MM.1S (cell line): ENCODE results near the gene PTPN22.

Source experiments
- DNase-seq: peaks from one replicate; pipeline ENCODE4 v3.0.0-alpha.2; 2015
- H2AFZ ChIP-seq: fragments of 300-600 bp; sonication (generic); 2 replicates; pipeline ENCODE4 v1.6.0; 2016; ENCODE audit warnings: antibody characterized with exemption, low read length
- H3F3A ChIP-seq: fragments of 300-600 bp; sonication (generic); 2 replicates; pipeline ENCODE4 v1.6.1; 2016; ENCODE audit warnings: mild to moderate bottlenecking, antibody characterized with exemption, low read length, moderate library complexity, mixed read lengths; ENCODE audit not compliant: insufficient read depth
- H3K27ac ChIP-seq: fragments of 300-600 bp; sonication (generic); 2 replicates; pipeline ENCODE4 v1.5.1; 2016; ENCODE audit warnings: mild to moderate bottlenecking, low read length
- H3K27me3 ChIP-seq: fragments of 300-600 bp; sonication (generic); replicated peaks from 2 replicates; pipeline ENCODE4 v1.6.0; 2016; ENCODE audit warnings: low read length; ENCODE audit not compliant: insufficient read depth
- H3K36me3 ChIP-seq: fragments of 300-600 bp; sonication (generic); replicated peaks from 2 replicates; pipeline ENCODE4 v1.6.1; 2016; ENCODE audit warnings: mild to moderate bottlenecking, low read length, mixed read lengths; ENCODE audit not compliant: insufficient read depth
- H3K4me1 ChIP-seq: fragments of 300-600 bp; sonication (generic); 2 replicates; pipeline ENCODE4 v1.6.1; 2016; ENCODE audit warnings: low read length, mixed read lengths
- H3K4me2 ChIP-seq: fragments of 300-600 bp; sonication (generic); 2 replicates; pipeline ENCODE4 v1.6.0; 2016; ENCODE audit warnings: low read depth, low read length
- H3K4me3 ChIP-seq: fragments of 300-600 bp; sonication (generic); 2 replicates; pipeline ENCODE4 v1.5.1; 2016; ENCODE audit warnings: low read length, mixed read lengths
- H3K79me2 ChIP-seq: fragments of 300-600 bp; sonication (generic); 2 replicates; pipeline ENCODE4 v1.6.1; 2016; ENCODE audit warnings: mixed run types, low read length, mixed read lengths
- H3K9ac ChIP-seq: fragments of 300-600 bp; sonication (generic); 2 replicates; pipeline ENCODE4 v1.6.1; 2016; ENCODE audit warnings: low read length, mixed read lengths
- H3K9me2 ChIP-seq: fragments of 300-600 bp; sonication (generic); replicated peaks from 2 replicates; pipeline ENCODE4 v1.6.1; 2016; ENCODE audit warnings: mild to moderate bottlenecking, low read length, mixed read lengths; ENCODE audit not compliant: insufficient read depth
- H3K9me3 ChIP-seq: fragments of 300-600 bp; sonication (generic); replicated peaks from 2 replicates; pipeline ENCODE4 v1.6.1; 2016; ENCODE audit warnings: mild to moderate bottlenecking, low read length, mixed read lengths; ENCODE audit not compliant: insufficient read depth
- H4K20me1 ChIP-seq: fragments of 300-600 bp; sonication (generic); 2 replicates; pipeline ENCODE4 v1.6.1; 2016; ENCODE audit warnings: mild to moderate bottlenecking, low read length, moderate library complexity, mixed read lengths; ENCODE audit not compliant: insufficient read depth
- CTCF ChIP-seq: fragments of 300-600 bp; sonication (generic); IDR thresholded peaks from 2 replicates; pipeline ENCODE4 v1.5.1; 2016; ENCODE audit warnings: antibody characterized with exemption, low read length, mixed read lengths
- EZH2 ChIP-seq: fragments of 300-600 bp; sonication (generic); optimal IDR thresholded peaks from 2 replicates; pipeline ENCODE3; 2017; ENCODE audit warnings: low read depth, mild to moderate bottlenecking, antibody characterized with exemption, low read length, mixed read lengths
- EZH2phosphoT487 ChIP-seq: fragments of 300-600 bp; sonication (generic); IDR thresholded peaks from 2 replicates; pipeline ENCODE4 v1.6.1; 2018; ENCODE audit warnings: antibody characterized with exemption, low read length

Gene PTPN22

DNA sequence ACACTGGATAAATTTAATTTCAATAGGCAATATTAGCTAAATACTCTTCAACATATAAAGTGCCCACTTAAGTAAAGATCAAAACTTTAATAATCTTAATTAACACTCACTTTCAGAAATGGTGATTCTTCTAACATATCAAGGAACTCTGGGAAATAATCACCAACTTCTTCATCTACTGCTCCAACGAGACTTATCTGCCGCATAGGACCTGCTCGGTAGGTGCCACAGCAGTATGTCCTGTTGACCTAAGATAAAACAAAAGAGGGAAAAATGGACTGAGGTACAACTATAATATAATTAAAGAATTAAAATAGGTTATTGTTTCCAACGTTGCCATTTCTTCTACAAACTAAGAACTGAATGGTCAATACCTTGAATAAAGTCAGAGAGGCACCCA lies 94.0 kb downstream of the PTPN22 start:
- Histone ChIP-seq H3K4me2 (no peak overlapping the region), H4K20me1 (no peaks in the 10 kb centered on the region), H3K9ac (no peak overlapping the region), H3K9me3 (no peaks in the 10 kb centered on the region), H3K9me2 (no peaks in the 10 kb centered on the region), H3K27ac (no peak overlapping the region), H3K27me3 (no peaks in the 10 kb centered on the region), H3K4me3 (no peak overlapping the region), H3F3A (no peaks in the 10 kb centered on the region), H2AFZ (no peak overlapping the region), H3K36me3 (no peaks in the 10 kb centered on the region; the same call in 1 of the 2 replicates), H3K79me2 (peaks cover 37% of the 10 kb centered on the region), H3K4me1 (peaks cover 26% of the 10 kb centered on the region)
- TF ChIP-seq EZH2phosphoT487: no peak
- no peak for TF ChIP-seq EZH2
- no peak for TF ChIP-seq CTCF
- no peak for DNase-seq

- H3K4me2 ChIP-seq: no peak overlapping the region
- H3K9me2 ChIP-seq: no peaks in the 10 kb centered on the region
- H4K20me1 ChIP-seq: no peaks in the 10 kb centered on the region
- 0 out of 2 replicates have a peak, but pooled peaks cover 14% of the 10 kb centered on the region for H3K4me1 ChIP-seq
- H3K27ac ChIP-seq: no peak overlapping the region
- no peak for DNase-seq
- no peak for TF ChIP-seq EZH2
- no peak for TF ChIP-seq CTCF
- no peak for TF ChIP-seq EZH2phosphoT487
- no peak overlapping the region for H2AFZ ChIP-seq
- no peak overlapping the region for H3K9ac ChIP-seq
- H3K9me3 ChIP-seq: no peaks in the 10 kb centered on the region
- H3K27me3 ChIP-seq: no peaks in the 10 kb centered on the region
- no peaks in the 10 kb centered on the region for H3F3A ChIP-seq
- no peaks in the 10 kb centered on the region for H3K36me3 ChIP-seq
- no peaks in the 10 kb centered on the region for H3K79me2 ChIP-seq
- H3K4me3 ChIP-seq: no peak overlapping the region
Observed at GRCh38 chr1:113770031-113770430, 101.5 kb downstream of the PTPN22 start.

DNA sequence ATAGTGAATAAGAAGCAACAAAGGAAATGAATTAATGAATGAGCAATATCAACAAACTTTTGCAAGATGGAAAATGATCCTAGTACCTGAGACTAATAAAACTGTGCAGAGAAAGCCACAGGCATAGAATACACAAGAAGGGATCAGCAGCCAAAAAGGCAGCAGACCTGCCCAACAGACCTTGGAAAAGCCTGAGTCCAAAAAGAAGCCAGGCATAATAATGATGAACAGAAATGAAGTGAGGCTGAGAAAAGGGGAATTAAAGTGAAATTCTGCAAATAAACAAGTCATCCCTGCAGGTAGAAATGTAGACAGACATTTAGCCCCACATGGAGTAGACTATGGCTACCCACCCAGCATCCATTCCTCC lies 101.9 kb downstream of the PTPN22 start:
- H3K9ac ChIP-seq: no peak overlapping the region

More for the DNA sequence above, 101.9 kb downstream of the PTPN22 start:
- Histone ChIP-seq H3K4me1 (0 out of 2 replicates have a peak, but pooled peaks cover 14% of the 10 kb centered on the region), H3K79me2 (no peaks in the 10 kb centered on the region), H3K4me2 (no peak overlapping the region), H3K9me3 (no peaks in the 10 kb centered on the region), H3F3A (no peaks in the 10 kb centered on the region), H4K20me1 (no peaks in the 10 kb centered on the region), H2AFZ (no peak overlapping the region), H3K36me3 (no peaks in the 10 kb centered on the region), H3K4me3 (no peak overlapping the region), H3K27ac (no peak overlapping the region), H3K27me3 (no peaks in the 10 kb centered on the region), H3K9me2 (no peaks in the 10 kb centered on the region)
- no peak for TF ChIP-seq EZH2phosphoT487
- TF ChIP-seq EZH2: no peak
- TF ChIP-seq CTCF: no peak
- DNase-seq: no peak
